AG04449 (cell line): Measurements from ENCODE around the gene RPL18.
"Not testable (repeated sequence)": the region's sequence is repeated elsewhere in the genome, so short reads cannot be mapped to it uniquely, and the experiment has no call there.

Experiments used
- CTCF ChIA-PET: fragments of 350-600 bp; formaldehyde crosslinking; extraction: SDS; loops from one replicate; lab custom pipeline; 2021; ENCODE audit warnings: antibody characterized with exemption; lab: Yijun Ruan, JAX
- POLR2A ChIA-PET: fragments of 400-600, 350-600 bp; formaldehyde crosslinking; extraction: SDS; loops from one replicate; lab custom pipeline; 2020; ENCODE audit warnings: antibody characterized with exemption, inconsistent platforms; lab: Yijun Ruan, JAX
- DNase-seq: peaks from one replicate; pipeline ENCODE4 v3.0.0-alpha.2; 2010; ENCODE audit warnings: low read depth, low spot score
- H3K4me3 ChIP-seq: 2 replicates; pipeline ENCODE4 v1.5.1; 2011; ENCODE audit warnings: low read depth, mild to moderate bottlenecking, control low read depth, low read length
- TF ChIP-seq, protein P1 (sequence below): IDR thresholded peaks from one replicate; pipeline ENCODE4 v1.5.1; 2011; ENCODE audit warnings: mild to moderate bottlenecking, moderate library complexity, low read length, control low read depth, inconsistent platforms; ENCODE audit not compliant: insufficient read depth; ENCODE audit errors: missing control alignments

The RPL18 gene

GRCh38 chr19:48578891-48579290 lies 40.1 kb downstream of the RPL18 start:
- TF ChIP-seq, protein P1, sequence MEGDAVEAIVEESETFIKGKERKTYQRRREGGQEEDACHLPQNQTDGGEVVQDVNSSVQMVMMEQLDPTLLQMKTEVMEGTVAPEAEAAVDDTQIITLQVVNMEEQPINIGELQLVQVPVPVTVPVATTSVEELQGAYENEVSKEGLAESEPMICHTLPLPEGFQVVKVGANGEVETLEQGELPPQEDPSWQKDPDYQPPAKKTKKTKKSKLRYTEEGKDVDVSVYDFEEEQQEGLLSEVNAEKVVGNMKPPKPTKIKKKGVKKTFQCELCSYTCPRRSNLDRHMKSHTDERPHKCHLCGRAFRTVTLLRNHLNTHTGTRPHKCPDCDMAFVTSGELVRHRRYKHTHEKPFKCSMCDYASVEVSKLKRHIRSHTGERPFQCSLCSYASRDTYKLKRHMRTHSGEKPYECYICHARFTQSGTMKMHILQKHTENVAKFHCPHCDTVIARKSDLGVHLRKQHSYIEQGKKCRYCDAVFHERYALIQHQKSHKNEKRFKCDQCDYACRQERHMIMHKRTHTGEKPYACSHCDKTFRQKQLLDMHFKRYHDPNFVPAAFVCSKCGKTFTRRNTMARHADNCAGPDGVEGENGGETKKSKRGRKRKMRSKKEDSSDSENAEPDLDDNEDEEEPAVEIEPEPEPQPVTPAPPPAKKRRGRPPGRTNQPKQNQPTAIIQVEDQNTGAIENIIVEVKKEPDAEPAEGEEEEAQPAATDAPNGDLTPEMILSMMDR: no peak
- ChIA-PET POLR2A (no interaction called here), CTCF (interaction anchor here (0.7 to 12.9 kb wide), 5 partner anchors 9 to 87 kb away, joined by 3 to 405 read pairs (median 9); no protein-coding TSS in a partner anchor)
- no peak for DNase-seq
- H3K4me3 ChIP-seq: no peak overlapping the region

DNA sequence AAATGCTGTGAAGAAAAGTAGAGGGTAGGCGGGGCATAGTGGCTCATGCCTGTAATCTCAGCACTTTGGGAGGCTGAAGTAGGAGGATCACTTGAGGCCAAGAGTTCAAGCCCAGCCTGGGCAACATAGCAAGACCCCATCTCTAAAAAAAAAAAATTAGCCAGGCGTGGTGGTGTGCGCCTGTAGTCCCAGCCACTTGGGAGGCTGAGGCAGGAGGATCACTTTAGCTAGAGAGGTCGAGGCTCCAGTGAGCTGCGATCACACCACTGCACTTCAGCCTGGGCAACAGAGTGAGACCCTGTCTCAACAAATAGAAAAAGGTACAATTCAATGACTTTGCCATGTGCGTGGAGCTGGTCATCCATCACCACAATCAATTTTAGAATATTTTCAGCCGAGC lies 41.1 kb downstream of the RPL18 start:
- POLR2A ChIA-PET, DNase-seq, H3K4me3 ChIP-seq: not testable (repeated sequence)
- CTCF ChIA-PET: interaction anchor here (1.0 to 2.3 kb wide), 3 partner anchors 11 to 82 kb away, joined by 3 to 9 read pairs (median 4); no protein-coding TSS in a partner anchor

GRCh38 chr19:48575931-48576622 lies 42.9 kb downstream of the RPL18 start:
- CTCF ChIA-PET: interaction anchor here (1.2 to 4.2 kb wide), 2 partner anchors 8 to 13 kb away, joined by 6 to 30 read pairs; no protein-coding TSS in a partner anchor
- H3K4me3 ChIP-seq: no peak overlapping the region
- POLR2A ChIA-PET: no interaction called here
- TF ChIP-seq, protein P1: no peak
- DNase-seq: no peak

- POLR2A ChIA-PET: no interaction called here
- CTCF ChIA-PET: interaction anchor here (1.5 to 4.2 kb wide), 3 partner anchors 11 to 84 kb away, joined by 6 to 30 read pairs (median 9); no protein-coding TSS in a partner anchor
- no peak for DNase-seq
Observed at GRCh38 chr19:48573163-48573505, 45.8 kb downstream of the RPL18 start.

GRCh38 chr19:48571378-48572162 lies 47.4 kb downstream of the RPL18 start:
- no peak for DNase-seq
- H3K4me3 ChIP-seq: no peak overlapping the region
- ChIA-PET CTCF (interaction anchor here (0.6 to 4.6 kb wide), 3 partner anchors 13 to 87 kb away, joined by 3 to 23 read pairs (median 7); no protein-coding TSS in a partner anchor), POLR2A (no interaction called here)
- TF ChIP-seq, protein P1: no peak

More at GRCh38 chr19:48573163-48573505, 45.8 kb downstream of the RPL18 start:
- TF ChIP-seq, protein P1: no peak
- H3K4me3 ChIP-seq: no peak overlapping the region

- H3K4me3 ChIP-seq: no peak overlapping the region
- DNase-seq: no peak
- ChIA-PET POLR2A (no interaction called here), CTCF (interaction anchor here (1.0 to 4.6 kb wide), 4 partner anchors 14 to 178 kb away, joined by 3 to 23 read pairs (median 5); partner anchors contain the start of gene KDELR1)
- TF ChIP-seq, protein P1: no peak
Observed at GRCh38 chr19:48569814-48570213, 49.2 kb downstream of the RPL18 start.
